Inferior parietal cortex (tissue), 1 donor: Measurements from ENCODE around the gene ZDHHC18.

ENCODE experiments used
- DNase-seq: peaks from one replicate; pipeline ENCODE4 v3.0.0-alpha.2; 2016; ENCODE audit errors: extremely low spot score

Gene ZDHHC18, protein sequence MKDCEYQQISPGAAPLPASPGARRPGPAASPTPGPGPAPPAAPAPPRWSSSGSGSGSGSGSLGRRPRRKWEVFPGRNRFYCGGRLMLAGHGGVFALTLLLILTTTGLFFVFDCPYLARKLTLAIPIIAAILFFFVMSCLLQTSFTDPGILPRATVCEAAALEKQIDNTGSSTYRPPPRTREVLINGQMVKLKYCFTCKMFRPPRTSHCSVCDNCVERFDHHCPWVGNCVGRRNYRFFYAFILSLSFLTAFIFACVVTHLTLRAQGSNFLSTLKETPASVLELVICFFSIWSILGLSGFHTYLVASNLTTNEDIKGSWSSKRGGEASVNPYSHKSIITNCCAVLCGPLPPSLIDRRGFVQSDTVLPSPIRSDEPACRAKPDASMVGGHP

DNA sequence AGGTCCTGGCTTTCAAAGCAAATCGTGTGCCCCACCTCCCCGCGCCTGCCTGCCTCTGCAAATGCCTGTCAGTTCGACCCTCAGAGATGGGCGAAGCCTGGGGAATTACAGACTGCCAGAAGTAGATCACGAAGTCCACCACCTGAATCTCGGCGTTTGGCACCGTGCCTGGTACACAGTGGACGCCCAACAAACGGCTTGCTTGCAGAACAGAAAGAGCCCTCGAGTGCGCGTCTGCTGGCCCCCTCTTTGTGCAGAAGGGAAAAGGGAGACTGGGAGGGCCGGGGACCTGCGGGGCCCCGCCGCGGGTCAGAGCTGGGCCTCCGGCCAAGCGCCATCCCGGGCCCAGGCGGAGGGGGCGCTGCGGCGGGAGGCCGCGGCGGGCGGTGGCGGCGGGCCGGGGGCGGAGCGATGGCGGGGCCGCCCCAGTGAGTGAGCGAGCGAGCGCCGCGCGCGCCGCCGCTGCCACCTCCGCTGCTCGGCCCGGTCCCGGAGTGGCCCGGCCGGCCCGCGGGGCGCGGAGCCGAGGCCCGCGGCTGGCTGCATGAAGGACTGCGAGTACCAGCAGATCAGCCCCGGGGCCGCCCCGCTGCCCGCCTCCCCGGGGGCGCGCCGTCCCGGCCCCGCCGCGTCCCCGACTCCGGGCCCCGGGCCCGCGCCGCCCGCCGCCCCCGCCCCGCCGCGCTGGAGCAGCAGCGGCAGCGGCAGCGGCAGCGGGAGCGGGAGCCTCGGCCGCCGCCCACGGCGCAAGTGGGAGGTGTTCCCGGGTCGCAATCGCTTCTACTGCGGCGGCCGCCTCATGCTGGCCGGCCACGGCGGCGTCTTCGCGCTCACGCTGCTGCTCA is at the start of gene ZDHHC18:
TSS of gene ZDHHC18 (plus strand) at position 428 of the 845 bp plus-strand sequence. CDS start at position 545, 117 bp downstream.
- peak; percentile 50 for DNase-seq

DNA sequence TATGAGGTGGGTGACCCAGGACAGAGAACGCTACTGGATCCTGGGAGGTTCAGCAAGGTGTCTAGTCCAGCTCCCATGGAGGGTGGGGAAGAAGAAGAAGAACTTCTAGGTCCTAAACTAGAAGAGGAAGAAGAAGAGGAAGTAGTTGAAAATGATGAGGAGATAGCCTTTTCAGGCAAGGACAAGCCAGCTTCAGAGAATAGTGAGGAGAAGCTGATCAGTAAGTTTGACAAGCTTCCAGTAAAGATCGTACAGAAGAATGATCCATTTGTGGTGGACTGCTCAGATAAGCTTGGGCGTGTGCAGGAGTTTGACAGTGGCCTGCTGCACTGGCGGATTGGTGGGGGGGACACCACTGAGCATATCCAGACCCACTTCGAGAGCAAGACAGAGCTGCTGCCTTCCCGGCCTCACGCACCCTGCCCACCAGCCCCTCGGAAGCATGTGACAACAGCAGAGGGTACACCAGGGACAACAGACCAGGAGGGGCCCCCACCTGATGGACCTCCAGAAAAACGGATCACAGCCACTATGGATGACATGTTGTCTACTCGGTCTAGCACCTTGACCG is 47.3 kb upstream of the ZDHHC18 start:
- no peak for DNase-seq

DNA sequence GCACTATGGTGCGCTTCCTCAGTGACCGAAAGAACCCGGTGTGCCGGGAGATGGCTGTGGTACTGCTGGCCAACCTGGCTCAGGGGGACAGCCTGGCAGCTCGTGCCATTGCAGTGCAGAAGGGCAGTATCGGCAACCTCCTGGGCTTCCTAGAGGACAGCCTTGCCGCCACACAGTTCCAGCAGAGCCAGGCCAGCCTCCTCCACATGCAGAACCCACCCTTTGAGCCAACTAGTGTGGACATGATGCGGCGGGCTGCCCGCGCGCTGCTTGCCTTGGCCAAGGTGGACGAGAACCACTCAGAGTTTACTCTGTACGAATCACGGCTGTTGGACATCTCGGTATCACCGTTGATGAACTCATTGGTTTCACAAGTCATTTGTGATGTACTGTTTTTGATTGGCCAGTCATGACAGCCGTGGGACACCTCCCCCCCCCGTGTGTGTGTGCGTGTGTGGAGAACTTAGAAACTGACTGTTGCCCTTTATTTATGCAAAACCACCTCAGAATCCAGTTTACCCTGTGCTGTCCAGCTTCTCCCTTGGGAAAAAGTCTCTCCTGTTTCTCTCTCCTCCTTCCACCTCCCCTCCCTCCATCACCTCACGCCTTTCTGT is 46.0 kb upstream of the ZDHHC18 start:
- no peak for DNase-seq

DNA sequence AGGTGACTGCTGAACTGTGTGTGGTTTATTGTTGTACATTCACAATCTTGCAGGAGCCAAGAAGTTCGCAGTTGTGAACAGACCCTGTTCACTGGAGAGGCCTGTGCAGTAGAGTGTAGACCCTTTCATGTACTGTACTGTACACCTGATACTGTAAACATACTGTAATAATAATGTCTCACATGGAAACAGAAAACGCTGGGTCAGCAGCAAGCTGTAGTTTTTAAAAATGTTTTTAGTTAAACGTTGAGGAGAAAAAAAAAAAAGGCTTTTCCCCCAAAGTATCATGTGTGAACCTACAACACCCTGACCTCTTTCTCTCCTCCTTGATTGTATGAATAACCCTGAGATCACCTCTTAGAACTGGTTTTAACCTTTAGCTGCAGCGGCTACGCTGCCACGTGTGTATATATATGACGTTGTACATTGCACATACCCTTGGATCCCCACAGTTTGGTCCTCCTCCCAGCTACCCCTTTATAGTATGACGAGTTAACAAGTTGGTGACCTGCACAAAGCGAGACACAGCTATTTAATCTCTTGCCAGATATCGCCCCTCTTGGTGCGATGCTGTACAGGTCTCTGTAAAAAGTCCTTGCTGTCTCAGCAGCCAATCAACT is 45.2 kb upstream of the ZDHHC18 start:
- DNase-seq: no peak

DNA sequence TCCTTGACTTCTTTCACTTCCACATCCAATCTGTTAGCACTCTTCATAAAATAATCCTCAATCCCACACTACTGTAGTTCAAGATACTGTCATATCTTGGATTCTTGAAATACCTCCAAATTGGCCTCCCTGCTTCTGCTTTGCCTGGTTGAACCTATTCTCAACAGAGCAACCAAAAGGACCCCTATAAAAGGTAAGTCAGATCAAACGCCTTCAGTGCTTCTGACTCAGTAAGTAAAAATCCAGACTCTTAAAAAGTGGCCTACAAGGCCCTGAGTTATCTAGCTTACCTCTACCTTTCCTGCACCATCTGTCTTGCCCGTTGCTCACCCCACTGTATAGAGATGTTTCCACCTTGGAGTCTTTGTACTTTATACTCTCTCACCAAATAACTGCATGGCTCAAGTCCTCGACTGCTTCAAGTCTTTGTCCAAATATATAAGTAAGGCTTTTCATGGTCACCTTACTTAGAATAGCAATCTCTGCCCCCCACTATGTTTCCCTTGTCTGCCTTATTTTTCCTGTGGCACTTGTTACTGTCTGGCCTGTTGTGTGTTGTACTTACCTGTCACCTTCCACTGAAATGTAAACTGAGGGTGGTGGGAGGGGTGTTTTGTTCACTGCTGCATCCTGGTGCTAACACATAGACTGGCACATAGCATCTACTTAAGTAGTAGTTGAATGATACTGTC is 43.8 kb upstream of the ZDHHC18 start:
- DNase-seq: no peak

DNA sequence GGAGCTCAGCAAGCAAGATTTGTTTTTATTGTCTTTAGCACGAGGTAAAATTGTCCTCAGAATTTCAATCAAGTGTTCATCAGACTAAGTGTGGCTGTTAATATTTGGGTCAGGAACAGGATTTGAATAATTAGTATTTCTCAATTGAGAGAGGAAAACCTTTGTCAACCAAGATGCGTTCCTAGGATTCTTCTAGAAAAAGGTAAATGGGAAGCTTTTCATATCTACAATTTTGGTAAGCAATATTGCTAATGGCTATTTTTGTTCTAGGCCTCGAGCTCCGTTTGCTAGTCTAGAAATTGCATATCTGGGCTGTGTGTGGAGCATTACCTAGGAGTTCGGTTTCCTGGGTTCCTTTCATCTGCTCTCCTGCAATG is 42.9 kb upstream of the ZDHHC18 start:
- no peak for DNase-seq

DNA sequence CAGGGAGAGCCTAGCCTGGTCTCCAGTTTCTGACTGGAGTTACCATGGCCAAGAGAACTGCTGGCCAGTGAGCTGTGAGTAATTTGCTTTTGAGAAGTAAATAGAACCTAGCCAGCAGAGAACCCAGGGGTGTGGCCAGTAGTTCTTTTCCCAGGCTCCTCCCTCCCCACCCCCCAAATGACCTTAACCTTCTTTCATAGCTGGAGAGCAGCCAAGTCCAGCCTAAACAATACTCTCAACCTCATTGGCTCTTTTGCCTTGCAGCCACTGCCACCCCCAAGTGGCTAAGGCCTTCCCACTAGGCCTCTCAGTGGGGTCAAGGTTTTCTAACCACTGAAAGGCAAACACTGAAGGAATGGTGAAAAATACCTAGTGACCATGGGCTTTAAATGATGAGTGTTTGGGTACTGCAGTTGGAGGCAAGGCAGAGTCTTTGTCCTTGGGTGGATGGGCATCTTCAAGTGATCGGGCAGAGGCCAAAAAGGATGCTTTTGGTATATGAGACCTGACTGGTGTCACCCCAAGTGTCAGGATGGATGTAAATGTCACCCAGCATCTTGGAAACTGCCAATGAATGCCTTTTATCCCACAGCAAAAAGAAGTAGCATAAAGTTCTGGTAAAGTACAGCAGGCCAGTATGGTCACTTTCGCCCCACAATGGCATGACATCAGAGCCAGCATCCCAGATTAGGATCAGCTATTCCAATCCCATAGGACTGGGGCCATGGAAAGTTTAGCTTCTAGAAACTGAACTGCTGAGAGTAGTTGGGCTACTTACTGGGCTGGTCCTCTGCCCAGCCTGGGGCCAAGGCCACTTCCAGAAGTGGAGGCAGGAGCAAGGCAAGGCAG is 42.2 kb upstream of the ZDHHC18 start:
- DNase-seq: peak; percentile 71

DNA sequence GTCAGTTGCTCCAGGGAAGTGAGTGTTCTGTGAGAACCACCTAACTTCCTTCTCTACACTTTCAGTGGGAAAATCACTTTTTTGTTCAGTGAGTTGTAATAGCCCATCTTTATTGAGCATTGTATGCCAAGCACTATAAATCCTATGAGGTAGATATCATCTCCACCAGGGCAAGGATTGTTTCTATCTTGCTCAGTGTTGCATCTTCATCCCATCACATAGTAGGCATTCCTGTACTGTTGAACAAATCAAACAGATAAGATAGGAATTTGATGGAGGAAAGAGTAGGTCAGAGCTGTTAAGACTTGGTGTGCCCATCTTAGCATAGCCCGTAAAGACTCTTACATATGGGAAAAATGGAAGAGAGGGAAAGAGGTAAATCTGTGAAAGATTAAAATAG is 41.6 kb upstream of the ZDHHC18 start:
- DNase-seq: no peak

DNA sequence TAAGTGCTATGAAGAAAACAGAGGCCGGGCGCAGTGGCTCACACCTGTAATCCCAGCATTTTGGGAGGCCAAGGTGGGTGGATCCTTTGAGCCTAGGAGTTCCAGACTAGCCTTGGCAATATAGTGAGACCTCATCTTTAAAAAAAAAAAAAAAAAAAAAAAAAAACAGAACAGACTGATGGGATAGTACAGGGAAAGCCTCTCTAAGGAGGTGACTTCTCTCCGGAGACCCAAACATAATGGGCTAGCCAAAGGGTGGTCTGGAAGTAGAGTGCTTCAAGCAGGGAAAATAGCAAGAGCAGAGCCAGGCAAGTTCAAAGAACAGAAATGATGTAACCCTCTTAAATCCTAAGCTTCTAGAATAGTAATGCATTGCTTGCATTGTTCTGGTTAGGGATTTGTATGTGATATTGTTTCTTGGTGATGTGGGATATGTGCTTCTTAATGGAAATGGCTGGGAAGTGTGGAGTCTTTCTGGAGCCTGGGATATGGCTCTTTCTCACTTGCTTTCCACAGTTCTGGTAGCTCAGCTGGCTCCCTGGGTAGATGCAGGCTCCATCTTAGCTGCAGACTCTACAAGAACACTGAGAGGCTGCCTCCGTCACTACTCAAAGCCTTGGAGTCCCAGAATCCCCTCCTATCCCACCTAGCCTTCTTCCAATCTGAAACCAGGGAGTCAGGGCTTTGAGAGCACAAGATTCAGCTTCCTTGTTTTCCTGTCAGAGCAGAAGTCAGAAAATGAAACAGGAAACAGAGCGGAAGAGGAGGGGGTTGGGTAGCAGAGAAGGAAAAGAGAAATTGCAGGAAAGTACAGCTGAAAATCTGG is 40.7 kb upstream of the ZDHHC18 start:
- peak; percentile 52 for DNase-seq

DNA sequence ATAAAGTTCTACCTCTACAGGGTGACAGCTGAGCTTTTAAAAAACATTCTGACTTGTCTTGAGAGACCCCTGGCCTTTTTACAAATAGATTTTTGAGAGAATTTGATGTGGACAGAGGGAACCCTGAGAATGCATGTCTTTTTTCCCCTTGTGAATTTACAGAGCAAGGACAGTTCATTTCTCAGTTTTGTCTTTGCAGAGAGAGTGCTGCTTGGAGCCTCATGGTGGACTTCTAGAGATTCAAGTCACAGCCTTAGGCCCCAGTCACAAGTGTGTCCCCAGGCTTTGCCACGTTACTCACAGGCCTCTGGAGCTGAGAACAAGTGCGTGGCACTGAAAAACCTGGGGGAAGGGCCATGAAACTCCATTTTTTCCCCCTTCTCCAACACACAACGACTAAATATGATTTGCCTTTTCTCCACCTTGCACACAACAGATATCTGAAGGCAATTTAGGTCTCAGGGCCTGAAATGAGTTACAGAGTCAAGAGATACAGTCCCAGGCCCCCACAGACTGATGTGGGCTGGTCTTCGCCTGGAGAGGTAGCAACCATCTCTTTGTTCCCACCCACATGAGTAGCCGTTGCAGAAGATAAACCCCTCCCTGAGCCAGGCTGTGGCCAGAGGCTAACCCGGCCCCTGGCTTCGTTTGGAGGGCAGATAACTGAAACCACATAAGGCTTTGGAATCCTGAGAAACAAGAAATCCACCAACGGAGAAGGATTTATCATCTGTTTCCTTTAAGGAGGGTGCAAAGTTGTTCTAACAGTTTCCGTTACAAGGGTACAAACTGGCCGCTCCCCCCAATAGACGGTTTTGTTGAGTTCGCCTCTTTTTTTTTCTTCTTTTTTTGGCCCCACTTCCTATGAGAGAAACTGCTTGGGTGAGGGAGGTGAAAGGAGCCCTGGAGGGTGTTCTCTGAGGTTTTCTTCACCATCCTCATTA is 39.8 kb upstream of the ZDHHC18 start:
- DNase-seq: peak; percentile 78

DNA sequence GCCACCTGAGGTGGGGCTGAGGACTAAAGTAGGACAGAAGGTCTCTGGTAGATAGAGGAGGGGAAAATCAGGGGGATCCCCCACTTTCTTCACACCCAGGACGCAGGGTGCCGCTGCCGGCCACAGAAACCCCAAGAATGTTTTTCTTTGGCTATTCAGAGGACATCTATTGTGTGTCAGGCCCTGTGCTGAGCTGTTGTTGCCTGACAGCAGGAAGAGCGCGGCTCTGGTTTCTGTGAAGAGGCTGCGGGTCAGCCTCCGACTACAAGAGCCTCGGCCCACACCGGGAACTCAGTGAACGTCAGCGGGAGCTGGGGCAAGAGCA is 39.1 kb upstream of the ZDHHC18 start:
- DNase-seq: no peak

DNA sequence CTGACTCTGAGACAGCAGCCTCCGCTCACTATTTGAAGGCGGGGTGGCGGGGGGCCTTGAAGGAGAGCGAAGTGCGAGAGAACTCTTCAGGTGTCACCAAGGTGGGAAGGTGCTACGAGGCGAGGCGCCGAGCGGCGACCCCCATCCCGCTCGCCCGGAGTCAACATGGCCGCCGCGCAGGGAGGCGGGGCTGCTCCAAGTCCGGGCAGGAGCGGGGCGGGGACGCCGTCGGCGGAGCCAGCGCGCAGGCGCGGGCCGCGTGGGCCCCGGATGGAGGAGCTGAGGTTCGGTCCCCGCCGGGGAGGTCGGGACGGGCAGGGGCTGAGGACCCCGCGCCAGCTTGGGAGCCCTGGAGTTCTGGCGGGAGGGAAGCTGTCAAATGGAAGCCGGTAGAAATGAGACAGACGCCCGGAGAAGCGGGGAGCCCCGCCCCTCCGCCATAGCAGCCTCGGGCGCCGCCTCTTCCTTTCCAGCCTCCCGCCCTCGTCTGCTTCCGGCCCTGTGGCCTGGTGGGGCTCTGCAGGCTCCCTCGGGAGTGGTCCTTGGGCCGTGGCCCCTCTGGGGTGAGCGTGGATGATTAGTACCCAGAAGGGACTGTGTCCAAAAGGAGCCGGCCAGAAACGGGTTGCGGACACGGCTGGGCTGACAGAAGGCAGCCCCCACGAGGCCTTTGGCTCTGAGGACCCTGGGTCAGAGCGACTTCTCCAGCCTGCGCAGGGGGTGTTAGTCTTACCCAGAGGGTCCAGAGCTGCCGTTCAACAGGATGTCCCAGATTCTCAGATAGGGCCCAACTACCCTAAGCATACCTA is 38.6 kb upstream of the ZDHHC18 start, which contains the start of gene PIGV:
TSS of gene PIGV (plus strand) at position 245 of the 809 bp plus-strand sequence. CDS start 2,866 bp downstream, outside the sequence.
- peak; percentile 85 for DNase-seq

DNA sequence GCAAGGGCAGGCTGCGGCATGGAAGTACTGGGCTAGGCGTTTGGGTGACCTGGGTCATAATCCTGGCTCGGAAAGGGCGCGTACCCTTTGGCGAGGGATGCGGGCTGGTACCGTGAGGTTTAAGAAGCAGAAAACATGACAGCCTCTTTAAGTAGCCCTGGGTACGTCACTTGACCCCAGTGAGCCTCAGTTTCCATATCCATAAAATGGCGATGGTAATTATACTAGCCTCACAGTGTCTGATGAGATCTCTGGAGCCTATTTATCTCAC is 38.0 kb upstream of the ZDHHC18 start:
- DNase-seq: no peak

DNA sequence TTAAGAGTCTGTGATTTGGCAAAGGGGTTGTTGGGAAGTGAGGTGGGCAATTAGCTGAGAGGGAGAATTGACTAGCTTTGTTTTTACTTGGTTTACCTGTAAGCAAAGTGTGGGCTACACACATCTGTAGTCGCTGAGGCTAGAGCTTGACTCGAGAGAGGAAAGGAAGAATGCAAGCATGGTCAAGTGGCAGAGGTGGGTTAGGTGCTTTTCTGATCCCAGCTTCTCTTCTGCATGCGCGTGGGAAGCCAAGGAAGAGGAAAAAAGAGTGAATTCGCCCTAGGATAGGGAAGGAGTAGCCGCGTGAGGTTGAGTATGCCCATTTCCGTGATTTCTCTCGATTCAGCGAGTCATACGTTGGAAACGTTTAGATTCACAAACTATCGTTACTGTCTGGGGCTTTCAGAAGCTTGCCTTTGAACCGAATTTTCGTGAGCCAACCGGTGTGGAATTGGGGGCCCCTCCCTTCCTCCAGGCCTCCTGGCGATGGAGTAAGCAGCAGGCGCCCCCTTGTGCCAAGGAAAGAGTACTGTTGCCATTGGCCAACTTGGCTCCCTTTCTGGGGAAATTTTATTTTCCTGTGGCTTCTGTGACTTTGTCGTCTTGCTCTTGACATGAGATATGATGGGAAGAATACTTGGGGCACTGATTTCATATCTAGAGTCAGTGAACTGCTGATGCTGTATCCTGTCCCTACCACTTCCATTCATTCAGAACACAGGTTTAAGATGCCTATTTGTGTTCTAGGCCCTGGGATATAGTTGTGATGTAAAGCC is 37.5 kb upstream of the ZDHHC18 start:
- peak; percentile 94 for DNase-seq

DNA sequence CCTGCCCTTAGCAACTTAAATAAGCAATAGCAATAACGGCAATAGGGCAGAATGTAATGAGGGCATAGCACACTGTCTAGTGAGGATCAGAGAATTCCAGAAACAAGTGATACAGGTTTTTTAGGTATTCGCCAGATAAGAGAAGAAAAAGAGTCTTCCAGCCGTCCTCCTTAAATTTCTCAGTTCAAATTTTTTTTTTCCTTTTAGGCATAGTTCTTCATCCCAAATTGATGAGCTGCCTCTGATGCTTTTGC is 36.9 kb upstream of the ZDHHC18 start:
- DNase-seq: no peak

DNA sequence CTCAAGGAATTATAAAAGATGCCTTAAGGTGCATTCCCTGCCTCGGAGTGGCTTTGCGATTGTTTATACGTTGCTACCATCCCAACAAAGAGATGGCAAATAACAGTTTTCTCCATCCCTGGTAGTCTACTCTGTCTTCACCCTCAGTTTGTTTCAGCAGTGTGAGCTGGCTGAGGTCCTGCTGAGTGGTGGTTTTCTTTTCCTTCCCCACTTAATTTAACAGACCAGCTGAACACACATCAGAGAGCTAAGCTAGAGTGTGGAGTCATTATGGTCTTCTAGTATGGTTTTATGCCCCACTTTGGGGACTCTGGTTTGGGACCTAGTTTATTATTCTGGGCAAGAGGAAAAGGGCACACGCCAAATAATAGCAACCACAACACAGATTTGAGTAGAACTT is 36.6 kb upstream of the ZDHHC18 start:
- DNase-seq: no peak

DNA sequence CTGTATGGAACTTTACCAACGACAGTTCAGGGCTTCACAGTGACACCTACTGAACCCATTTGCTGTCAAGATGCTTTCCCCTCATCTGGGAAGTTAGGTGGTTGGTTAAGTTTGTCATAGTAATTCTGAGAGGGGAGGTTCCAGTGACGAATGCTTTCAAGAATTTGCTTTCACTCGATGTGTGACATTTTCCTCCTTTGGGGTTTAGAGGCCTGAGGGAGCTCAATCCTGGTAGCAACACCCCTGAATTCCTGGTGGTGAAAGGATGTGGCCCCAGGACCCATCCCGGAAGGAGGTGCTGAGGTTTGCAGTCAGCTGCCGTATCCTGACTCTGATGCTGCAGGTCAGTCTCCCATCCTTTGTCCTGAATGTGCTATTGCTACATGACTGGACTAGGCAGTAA is 35.9 kb upstream of the ZDHHC18 start:
- no peak for DNase-seq
